Endothelial cell of hepatic sinusoid (primary cell): ENCODE data around the gene ACYP2.
"Not testable (repeated sequence)": the region's sequence is repeated elsewhere in the genome, so short reads cannot be mapped to it uniquely, and the experiment has no call there.

Experiments used
- in situ Hi-C: cut with HindIII; loops from 2 replicates; pipeline ENCODE4 v1.10.0; 2017; ENCODE audit warnings: low sequenced_read_pairs

ACYP2 gene

GRCh38 chr2:54115284-54116137 lies at the start of gene ACYP2:
TSS of gene ACYP2 (plus strand) at chr2:54115615.
- in situ Hi-C loops = no loop called here

- in situ Hi-C loops = no loop called here
These were observed 49.5 kb upstream of the ACYP2 start for GRCh38 chr2:54065891-54066290.

- in situ Hi-C loops = no loop called here
These were observed 47.5 kb upstream of the ACYP2 start for GRCh38 chr2:54067851-54068375.

- in situ Hi-C loops = not testable (repeated sequence)
These were observed 42.9 kb upstream of the ACYP2 start for GRCh38 chr2:54072483-54072882.

- in situ Hi-C loops = no loop called here
These were observed 41.6 kb upstream of the ACYP2 start for GRCh38 chr2:54073796-54074195.

GRCh38 chr2:54074606-54075341 lies 40.6 kb upstream of the ACYP2 start:
- in situ Hi-C loops = no loop called here

- in situ Hi-C loops = no loop called here
These were observed 38.8 kb upstream of the ACYP2 start for GRCh38 chr2:54076586-54076985.

- in situ Hi-C loops = no loop called here
These were observed 38.1 kb upstream of the ACYP2 start for GRCh38 chr2:54077088-54077900.

- in situ Hi-C loops = no loop called here
These were observed 36.1 kb upstream of the ACYP2 start for GRCh38 chr2:54079331-54079730.

GRCh38 chr2:54081574-54081973 lies 33.8 kb upstream of the ACYP2 start:
- in situ Hi-C loops = no loop called here

- in situ Hi-C loops = no loop called here
These were observed 32.4 kb upstream of the ACYP2 start for GRCh38 chr2:54083021-54083420.

GRCh38 chr2:54083445-54083844 lies 32.0 kb upstream of the ACYP2 start:
- in situ Hi-C loops = no loop called here

- in situ Hi-C loops = no loop called here
These were observed 30.8 kb upstream of the ACYP2 start for GRCh38 chr2:54084600-54084999.

- in situ Hi-C loops = no loop called here
These were observed 30.3 kb upstream of the ACYP2 start for GRCh38 chr2:54085069-54085468.

GRCh38 chr2:54086157-54086556 lies 29.3 kb upstream of the ACYP2 start:
- in situ Hi-C loops = no loop called here

- in situ Hi-C loops = no loop called here
These were observed 27.2 kb upstream of the ACYP2 start for GRCh38 chr2:54088191-54088634.

- in situ Hi-C loops = no loop called here
These were observed 26.7 kb upstream of the ACYP2 start for GRCh38 chr2:54088719-54089118.

GRCh38 chr2:54090521-54091117 lies 24.8 kb upstream of the ACYP2 start:
- in situ Hi-C loops = no loop called here

GRCh38 chr2:54092940-54093339 lies 22.5 kb upstream of the ACYP2 start:
- in situ Hi-C loops = no loop called here

GRCh38 chr2:54095406-54095805 lies 20.0 kb upstream of the ACYP2 start:
- in situ Hi-C loops = not testable (repeated sequence)

GRCh38 chr2:54096141-54096540 lies 19.3 kb upstream of the ACYP2 start:
- in situ Hi-C loops = not testable (repeated sequence)
